HG02798 (cell line): ENCODE data around the gene MTHFD1L.
"Not testable (repeated sequence)": the region's sequence is repeated elsewhere in the genome, so short reads cannot be mapped to it uniquely, and the experiment has no call there.

Experiments
- ATAC-seq: cut with Tn5 transposase; IDR thresholded peaks from one replicate; pipeline ENCODE4 v1.9.1; 2021; ENCODE audit warnings: mild to moderate bottlenecking; ENCODE audit not compliant: unreplicated experiment, poor library complexity

Gene MTHFD1L

DNA sequence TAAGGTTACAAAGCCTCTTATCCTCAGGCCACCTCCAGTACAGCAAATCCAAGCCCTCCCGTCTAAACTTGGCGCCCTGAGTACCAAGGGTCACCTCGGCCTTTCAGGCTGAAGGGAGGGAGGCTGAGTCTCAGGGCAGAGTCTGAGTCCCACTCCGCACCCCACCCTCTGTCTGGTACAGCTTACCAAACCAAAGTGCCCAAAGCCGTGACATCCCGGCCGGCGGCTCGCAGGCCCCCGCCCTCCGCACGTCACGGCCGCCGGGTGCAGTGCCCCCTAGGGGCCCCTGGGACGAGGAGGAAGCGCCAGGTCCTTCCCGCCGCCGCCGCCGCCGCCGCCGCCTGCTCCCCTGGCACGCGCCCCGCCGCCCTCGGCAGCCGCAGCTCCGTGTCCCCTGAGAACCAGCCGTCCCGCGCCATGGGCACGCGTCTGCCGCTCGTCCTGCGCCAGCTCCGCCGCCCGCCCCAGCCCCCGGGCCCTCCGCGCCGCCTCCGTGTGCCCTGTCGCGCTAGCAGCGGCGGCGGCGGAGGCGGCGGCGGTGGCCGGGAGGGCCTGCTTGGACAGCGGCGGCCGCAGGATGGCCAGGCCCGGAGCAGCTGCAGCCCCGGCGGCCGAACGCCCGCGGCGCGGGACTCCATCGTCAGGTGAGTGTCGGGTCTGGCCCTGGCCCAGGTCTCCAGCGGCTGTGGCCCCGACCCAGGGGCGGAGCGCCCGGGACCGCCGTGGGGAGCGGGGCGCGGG lies at the start of gene MTHFD1L:
MTHFD1L (plus strand) TSS at position 297 of the 741 bp plus-strand sequence; CDS start at position 418, 121 bp downstream.
- ATAC-seq = peak; percentile 83

DNA sequence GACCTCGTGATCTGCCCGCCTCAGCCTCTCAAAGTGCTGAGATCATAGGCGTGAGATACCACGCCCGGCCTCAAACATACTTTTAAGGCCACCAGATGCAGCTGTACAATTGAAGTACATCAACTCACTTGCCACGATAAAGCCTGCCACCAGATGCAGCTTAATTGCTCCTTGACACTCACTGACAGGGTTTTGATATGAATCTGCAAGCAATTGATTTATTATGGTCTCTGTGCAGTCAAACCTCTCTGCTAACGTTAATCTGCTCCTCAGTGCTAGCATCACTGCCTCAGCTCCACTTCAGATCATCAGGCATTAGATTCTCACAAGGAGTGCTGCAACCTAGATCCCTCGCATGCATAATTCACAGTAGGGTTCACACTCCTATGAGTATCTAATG lies 48.9 kb upstream of the MTHFD1L start:
- ATAC-seq = not testable (repeated sequence)

DNA sequence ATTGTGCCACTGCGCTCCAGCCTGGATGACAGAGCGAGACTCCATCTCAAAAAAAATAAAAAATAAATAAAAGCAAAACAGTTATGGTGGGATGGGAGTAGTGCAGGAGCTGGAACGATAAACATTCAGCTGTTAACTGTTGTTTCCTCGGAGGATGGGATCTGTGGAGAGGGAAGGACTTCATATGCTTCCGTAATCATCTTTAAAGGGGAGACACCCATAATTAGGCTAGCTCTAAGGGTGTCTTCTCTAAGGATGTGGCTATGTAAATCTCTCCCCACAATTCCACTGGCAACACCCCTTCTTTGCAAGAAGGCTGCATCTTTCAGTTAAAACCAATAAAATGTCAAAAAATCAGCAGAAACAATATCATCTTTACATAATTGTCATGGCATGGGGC lies 42.6 kb upstream of the MTHFD1L start:
- ATAC-seq = no peak

DNA sequence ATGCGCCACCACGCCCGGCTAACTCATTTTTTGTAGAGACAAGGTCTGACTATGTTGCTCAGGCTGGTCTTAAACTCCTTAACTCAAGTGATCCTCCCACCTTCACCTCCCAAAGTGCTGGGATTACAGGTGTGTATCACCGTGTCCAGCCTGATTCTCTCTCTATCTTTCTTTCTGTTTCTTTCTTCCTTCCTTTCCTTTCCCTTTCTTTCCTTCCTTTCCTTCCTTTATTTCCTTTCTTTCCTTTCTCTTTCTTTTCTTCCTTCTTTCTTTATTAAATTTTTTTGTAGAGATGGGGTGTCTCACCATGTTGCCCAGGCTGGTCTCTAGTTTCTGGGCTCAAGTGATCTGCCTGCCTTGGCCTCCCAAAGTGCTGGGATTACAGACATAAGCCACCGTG lies 38.7 kb upstream of the MTHFD1L start:
- no peak for ATAC-seq

DNA sequence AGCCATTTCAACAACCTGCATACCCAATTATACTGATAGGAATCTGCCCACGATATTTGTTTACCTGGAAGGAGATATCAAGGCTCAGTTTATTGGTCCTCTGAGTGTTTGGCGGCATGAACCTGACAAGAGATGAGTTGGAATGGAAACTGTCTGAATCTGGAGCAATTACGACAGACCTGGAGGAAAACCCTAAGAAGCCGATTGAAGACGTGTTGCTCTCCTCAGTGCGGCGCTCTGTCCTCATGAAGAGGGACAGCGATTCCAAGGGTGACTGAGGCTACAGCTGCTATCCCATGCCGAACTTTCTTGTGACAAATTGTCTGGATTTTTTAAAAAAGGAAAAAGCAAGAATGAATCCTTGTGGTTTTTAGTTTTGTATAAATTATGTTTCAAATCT lies 37.4 kb upstream of the MTHFD1L start:
- not testable (repeated sequence) for ATAC-seq

DNA sequence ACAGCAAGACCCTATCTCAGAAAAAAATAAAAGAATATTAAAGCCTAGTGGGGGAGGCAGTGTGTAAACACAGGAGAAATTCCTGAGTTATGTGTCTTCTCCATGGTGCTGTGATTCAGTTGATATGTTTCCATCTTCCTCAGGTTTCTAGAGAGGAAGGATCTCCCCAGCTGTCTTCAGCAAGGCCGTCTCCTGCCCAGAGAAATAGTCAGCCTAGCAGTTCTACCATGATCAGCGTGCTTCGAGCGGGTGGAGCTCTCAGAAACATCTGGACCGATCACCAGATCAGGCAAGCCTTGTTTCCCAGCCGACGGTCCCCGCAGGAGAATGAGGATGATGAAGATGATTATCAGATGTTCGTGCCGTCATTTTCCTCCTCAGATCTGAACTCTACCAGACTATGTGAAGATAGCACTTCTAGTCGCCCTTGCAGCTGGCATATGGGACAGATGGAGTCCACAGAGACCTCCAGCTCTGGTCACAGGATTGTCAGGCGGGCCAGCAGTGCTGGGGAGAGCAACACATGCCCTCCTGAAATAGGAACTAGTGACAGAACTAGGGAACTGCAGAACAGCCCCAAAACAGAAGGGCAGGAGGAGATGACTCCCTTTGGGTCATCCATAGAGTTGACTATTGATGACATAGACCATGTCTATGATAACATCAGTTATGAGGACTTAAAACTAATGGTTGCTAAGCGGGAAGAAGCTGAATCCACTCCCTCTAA lies 34.9 kb upstream of the MTHFD1L start:
- ATAC-seq = no peak

DNA sequence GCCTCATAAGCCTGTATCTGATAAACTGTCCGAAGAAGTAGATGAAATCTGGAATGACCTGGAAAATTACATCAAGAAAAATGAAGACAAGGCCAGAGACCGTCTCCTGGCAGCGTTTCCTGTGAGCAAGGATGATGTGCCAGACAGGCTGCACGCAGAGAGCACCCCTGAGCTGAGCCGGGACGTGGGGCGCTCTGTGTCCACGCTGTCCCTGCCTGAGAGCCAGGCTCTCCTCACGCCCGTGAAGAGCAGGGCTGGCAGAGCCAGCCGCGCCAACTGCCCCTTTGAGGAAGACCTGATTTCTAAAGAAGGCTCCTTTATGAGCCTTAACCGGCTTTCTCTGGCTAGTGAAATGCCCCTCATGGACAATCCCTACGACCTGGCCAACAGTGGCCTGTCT lies 33.9 kb upstream of the MTHFD1L start:
- no peak for ATAC-seq

DNA sequence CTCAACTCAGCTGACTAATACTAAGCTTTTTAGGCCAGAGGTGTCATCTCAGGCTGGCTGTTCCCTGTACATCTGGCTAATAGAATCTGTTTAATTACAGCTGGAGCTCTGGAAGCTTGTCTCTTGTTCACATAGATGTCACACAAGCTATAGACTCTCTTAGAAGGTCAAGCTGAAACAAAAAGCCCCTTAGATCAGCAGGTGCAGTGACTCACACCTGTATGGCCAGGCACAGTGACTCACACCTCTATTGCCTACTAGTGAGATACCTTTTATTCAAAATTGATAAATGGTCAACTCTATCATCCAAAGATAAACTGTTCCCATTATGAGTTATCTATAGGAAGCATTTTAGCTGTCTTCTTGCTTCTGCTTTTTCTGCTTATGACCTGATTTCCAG lies 29.9 kb upstream of the MTHFD1L start:
- ATAC-seq = no peak

DNA sequence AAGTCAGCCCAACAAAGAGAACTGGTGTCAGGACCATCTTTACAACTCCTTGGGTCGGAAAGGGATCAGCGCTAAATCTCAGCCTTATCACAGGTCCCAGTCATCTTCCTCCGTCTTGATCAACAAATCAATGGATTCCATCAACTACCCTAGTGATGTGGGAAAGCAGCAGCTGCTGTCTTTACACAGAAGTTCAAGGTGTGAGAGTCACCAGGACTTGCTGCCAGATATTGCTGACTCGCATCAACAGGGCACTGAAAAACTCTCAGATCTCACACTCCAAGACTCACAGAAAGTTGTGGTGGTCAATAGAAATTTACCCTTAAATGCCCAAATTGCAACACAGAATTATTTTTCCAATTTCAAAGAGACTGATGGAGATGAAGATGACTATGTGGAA lies 25.3 kb upstream of the MTHFD1L start:
- no peak for ATAC-seq

DNA sequence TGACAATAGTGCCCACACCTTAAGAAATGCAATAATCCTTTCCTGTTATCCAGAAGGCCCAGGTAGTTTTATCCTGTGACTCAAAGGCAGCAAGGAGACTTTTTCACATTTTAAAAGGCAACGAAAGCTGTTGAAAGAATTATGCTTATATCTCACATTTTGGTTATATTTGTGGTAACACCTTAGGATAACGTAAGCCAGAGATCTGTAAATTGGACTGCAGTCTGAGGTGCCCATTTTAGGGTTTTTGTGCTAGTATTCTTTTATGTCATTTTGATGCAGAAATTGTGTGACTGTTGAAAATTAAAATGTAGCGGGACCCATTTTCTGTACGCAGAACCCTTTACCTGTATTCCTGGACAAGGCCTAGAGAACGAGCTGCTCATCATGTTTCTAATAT lies 24.3 kb upstream of the MTHFD1L start:
- no peak for ATAC-seq

DNA sequence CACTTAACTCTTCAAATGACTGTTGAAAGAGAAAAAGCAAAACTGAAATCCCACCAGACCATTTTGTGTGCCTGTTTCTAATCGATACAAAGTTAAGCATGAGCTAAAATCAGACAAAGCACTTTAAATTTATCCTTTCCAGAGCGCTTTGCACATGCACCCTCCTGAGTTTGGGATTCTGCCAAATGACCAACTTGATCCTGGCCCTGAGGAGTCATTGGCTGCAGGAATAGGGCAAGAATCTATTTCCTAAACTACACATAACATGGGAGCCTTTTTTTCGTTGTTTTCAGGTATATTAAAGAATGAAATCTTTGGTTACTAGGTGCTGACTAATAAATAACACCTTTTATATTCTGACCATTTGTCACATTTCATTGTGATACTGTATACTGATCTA lies 23.8 kb upstream of the MTHFD1L start:
- no peak for ATAC-seq

DNA sequence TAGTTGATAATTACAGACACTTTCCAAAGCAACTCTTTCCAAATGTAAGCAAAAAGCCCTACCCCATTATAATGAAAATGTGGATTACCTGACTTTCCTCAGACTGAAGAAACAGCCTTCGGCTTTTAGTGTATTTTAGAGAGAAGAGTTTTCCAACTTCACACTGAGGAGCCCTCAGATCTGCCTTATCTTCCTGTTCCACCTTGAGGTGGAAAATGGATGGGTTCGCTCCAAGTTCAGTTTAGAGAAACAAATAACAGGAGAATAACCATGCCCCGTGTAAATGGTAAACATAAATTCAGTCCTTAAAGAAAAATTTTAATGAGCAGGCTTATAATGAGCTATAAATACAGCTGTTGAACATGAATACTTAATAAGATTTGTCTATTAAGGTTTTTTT lies 21.1 kb upstream of the MTHFD1L start:
- ATAC-seq = no peak

DNA sequence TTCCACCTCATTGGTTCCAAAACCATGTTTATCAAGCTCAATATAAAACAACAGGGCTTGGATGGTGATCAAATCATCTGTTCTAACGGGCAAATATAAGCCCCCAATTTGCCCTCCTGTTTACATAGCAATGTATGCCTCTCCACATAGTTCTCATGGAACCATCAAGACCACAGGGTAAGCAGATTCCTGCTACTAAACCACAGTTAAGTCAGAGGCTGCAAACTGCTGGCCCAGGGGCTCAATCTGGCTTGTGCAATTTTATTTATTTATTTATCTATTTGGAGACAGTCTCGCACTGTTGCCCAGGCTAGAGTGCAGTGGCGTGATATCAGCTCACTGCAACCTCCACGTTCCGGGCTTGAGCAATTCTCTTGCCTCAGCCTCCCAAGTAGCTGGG lies 18.9 kb upstream of the MTHFD1L start:
- ATAC-seq = no peak

DNA sequence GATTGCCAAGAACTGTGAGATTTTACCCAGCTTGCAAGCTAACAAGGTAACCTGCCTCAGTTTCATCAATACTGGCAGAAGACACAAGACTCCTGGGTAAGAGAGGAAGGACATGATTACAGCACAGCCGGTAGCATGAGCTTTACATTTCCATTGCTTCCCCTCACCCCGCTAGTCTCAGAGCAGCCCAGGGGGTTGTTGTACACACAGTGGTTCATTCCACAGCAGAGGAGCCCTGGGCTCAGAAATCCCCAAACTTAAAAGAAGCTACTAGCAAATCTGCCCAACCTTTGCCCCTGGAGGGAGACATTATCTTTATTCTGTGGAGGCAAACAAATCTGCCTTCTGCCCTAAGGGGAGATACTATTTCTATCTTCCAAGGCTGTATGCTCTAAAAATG lies 17.1 kb upstream of the MTHFD1L start:
- ATAC-seq = no peak

DNA sequence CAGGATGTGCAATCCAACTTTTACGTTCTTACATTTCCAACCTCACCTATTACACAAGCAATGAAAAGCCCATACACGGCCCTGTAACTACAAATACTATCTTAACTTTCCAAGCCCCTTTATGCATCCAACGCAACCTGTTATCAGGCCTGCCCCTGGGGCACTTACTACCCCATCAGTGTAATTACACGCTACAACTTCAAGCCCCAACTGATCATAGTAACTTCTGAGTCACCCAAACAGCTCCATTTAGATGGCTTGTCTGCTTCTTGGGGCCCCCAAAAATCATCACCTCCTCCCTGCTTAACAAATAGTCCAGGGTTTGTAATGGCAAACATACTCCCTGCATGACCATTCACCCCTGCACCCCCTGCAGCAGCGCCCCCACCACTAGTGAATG lies 11.1 kb upstream of the MTHFD1L start:
- ATAC-seq = not testable (repeated sequence)

DNA sequence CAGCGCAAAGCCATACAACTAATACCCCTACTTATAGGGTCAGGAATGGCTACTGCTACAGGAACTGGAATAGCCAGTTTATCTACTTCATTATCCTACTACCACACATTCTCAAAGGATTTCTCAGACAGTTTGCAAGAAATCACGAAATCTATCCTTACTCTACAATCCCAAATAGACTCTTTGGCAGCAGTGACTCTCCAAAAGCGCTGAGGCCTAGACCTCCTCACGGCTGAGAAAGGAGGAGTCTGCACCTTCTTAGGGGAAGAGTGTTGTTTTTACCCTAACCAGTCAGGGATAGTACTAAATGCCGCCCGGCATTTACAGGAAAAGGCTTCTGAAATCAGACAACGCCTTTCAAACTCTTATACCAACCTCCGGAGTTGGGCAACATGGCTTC lies 10.3 kb upstream of the MTHFD1L start:
- not testable (repeated sequence) for ATAC-seq

DNA sequence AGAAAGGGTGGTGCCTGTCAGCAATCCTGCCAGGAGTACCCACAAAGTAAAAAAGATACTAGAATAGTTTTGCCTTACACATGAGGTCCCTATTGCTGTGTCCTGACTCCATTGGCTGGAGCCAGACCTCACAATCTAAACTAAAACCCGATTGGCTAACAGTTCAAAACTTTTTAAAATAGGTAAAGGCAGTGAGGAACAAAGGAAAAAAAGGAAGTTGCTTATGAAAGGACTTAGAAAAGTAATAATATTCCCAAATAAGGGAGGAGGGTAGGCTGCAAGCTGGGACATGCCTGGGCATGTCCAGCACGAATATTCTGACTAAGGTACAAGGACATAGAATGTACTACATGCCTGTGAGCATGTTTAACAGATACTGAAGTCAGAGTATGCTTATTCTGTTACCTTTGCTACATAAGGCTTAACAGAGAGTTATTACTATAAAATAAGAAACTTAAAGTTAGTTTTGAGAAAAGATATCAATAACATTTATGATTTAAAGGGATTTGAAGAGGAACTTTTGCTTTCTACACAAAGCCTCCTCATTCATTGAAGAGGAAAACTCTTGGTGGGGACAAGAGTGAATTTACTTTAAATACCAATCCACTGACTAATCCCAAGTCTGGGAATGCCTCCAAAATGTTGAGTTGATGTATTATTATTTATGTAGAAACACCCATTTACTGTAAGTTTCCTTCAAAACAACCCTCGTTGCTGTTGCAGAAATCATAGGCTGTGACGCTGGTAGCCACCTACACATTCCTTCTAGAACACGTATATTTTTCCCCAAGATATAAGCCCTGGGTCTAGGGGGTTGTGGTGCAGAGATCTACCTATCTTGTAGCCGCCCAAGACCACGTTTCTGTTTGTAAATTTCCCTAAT lies 8.2 kb upstream of the MTHFD1L start:
- no peak for ATAC-seq

DNA sequence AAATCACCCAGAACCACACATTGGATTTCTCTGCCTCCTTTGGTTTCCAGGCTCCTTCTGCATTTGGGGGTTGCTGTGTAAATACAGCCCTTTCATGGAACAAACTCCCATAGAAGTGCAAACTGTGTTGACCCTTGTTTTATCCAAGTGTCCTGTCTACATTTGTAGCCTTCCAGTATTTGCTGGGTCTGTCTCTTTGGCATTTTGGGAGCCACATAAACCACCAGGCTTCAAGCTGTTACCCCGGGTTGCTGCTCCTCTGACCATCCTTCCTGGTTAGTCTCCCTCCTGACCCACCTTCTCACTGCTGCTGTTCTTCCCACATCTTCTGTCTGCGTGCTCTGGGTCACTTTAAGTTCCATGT lies 7.6 kb upstream of the MTHFD1L start:
- ATAC-seq = no peak

DNA sequence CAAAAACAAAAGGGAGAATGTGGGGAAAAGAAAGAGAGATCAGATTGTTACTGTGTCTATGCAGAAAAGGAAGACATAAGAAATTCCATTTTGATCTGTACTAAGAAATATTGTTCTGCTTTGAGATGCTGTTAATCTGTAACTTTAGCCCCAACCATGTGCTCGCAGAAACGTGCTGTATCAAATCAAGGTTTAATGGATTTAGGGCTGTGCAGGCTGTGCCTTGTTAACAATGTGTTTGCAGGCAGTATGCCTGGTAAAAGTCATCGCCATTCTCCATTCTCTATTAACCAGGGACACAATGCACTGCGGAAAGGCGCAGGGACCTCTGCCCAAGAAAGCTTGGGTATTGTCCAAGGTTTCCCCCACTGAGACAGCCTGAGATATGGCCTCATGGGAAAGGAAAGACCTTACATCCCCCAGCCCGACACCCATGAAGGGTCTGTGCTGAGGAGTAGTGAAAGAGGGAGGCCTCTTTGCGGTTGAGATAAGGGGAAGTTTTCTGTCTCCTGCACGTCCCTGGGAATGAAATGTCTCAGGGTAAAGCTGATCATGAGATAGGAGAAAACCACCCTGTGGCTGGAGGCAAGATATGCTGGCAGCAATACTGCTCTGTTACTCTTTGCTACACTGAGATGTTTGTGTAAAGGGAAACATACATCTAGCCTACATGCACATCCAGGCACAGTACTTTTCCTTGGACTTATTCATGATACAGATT lies 3.9 kb upstream of the MTHFD1L start:
- ATAC-seq = not testable (repeated sequence)

DNA sequence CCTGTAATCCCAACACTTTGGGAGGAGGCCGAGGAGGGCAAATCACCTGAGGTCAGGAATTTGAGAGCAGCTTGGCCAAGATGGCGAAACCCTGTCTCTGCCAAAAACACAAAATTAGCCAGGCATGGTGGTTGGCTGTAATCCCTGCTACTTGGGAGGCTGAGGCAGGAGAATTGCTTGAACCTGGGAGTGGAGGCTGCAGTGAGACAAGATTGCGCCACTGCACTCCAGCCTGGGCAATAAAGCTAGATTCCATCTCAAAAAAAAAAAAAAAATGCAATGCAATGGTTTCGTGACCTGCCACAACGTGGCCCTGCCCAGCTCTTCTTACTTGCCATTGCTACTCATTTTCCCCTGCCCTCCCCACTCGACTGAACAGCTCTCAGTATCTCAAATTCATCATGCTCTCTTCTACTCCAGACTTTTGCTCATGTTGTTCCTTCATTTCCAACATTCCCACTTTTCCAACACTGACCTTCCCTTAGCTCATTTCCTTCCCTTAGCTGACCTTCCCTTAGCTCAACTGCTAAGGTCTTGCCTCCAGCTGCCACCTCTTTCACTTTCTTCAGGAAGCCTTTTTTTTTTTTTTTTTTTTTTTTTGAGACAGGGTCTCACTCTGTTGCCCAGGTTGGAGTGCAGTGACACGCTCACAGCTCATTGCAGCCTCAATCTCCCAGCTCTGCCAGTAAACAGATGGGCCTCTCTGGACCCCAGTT lies 2.1 kb upstream of the MTHFD1L start:
- ATAC-seq = no peak
